ENCODE measurements around the gene MIA. TPM values are rescaled to one million over a fixed set of nuclear protein-coding genes. Genes with fewer than 3 reads are reported as not detected.
"Not testable (repeated sequence)": the region's sequence is repeated elsewhere in the genome, so short reads cannot be mapped to it uniquely, and the experiment has no call there.

MIA gene
- total RNA-seq, 1 experiment from 2014 or later = not detected

DNA sequence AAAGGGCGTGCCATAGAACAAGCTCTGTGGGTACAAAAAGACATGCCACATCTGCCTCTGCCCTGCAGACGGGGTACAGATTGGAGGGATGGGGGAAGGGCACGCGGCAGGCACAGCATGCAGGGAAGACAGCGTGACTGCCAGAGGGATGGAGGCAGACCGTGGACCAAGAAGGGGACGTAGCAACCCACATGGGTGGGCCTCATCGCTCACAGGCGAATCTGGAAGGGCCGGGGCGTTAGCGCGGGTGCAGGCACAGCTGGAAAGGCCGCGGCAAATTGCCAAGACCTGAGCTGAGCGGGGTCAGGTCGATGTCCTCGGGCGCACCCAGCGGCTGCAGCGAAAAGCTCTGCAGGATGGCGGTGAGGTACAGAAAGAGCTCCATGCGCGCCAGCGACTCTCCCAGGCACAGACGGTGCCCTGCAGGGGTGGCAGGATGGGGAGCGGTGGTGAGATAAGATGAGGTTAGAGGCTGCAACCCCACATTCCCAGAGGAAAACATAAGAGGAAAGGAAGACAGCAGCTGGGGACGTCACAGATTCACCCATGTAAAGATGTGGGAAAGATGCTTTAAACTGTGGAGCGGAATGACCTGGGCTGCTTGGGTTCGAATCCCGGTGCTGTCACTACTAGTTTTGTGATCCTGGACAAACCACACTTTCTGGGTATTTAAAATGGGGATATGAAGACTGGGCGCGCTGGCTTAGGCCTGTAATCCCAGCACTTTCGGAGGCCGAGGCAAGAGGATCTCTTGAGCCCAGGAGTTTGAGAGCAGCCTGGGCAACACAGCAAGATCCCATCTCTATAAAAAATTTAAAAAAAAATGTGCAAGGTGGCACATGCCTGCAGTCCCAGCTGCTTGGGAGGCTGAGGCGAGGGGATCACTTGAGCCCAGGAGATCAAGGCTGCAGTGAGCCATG lies 43.4 kb downstream of the MIA start:
- DNase-seq (ENCODE audit: low spot score) = not testable (repeated sequence)

DNA sequence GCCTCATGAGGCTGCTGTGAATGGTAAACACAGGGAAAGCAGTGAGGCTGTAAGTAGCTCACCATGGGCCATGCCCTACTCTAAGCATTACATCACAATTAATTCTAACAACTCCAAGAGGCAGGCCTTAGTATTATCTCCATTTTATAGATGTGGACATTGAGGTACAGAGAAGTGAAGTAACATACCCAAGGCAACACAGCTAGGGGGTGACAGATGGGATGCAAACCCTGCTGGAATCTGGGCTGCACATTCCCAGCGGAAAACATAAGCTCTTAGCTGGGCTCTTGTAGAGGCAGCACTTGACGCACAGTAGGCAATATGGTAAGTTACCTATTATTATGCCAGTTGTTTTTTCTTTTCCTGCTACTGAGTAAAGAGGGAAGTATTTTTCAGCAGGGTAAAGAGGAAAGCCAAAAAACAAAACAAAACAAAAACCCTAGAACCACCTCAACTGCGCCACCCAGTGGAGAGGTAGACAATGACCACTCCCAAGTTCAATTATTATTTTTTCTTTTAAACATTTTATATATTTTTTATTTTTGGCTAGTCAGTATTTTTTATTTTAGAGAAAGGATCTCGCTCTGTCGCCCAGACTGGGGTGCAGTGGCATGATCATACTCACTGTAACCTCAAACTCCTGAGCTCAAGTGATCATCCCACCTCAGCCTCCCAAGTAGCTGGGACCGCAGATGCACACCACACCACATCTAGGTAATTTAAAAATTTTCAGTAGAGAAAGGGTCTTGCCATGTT lies 44.3 kb downstream of the MIA start:
- peak; percentile 37 for DNase-seq (ENCODE audit: low spot score)

DNA sequence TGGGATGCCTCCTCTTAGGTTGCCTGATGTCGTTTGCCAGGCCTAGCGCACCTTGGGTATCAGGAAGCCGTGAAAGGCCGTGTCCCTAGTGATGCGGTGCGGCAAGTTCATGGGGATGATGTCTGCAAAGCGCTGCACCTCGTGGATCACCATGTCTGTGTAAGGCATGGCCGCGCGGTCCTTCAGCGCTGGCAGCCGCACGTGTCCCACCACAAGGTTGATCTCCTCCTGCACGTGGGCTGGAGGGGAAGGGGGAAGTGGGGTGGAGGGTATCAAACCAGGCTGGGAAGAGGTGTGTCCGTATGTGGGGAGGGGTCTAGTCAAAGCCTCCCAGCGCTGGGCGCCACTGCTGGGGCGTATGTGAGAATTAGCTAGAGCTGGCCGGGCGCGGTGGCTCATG lies 46.8 kb downstream of the MIA start:
- DNase-seq (ENCODE audit: low spot score) = no peak

DNA sequence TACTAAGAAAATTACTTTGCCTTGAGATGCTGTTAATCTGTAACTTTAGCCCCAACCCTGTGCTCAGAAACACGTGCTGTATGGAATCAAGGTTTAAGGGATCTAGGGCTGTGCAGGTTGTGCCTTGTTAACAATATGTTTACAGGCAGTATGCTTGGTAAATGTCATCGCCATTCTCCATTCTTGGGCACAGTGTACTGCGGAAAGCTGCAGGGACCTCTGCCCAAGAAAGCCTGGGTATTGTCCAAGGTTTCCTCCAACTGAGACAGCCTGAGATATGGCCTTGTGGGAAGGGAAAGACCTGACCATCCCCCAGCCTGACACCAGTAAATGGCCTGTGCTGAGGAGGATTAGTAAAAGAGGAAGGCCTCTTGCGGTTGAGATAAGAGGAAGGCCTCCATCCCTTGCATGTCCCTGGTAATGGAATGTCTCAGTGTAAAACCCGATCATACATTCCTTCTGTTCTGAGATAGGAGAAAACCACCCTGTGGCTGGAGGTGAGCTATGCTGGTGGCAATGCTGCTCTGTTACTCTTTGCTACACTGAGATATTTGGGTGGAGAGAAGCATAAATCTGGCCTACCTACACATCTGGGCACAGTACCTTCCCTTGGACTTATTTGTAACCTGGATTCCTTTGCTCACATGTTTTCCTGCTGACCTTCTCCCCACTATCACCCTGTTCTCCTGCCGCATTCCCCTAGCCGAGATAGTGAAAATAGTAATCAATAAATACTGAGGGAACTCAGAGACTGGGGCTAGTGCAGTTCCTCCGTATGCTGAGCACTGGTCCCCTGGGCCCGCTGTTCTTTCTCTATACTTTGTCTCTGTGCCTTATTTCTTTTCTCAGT lies 47.6 kb downstream of the MIA start:
- DNase-seq (ENCODE audit: low spot score) = peak; percentile 81

DNA sequence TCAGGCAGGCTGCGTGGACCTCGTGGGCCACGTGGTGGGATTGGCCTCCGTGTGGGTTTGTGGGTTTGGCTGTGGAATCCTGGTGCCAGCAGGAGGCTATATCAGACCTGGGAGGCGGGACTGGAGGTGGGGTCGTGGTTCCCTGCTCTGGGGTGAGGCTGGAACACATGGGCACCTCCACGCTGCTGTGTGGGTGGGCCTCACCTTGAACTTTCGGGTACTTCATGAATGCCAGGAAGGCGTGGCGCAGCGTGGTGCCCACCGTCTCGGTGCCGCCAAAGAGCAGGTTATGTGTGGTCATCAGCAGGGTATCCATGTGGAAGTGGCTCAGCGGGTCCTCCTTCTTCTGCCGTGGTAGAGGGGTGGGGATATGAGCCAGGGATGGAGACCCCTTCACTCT lies 49.6 kb downstream of the MIA start:
- DNase-seq (ENCODE audit: low spot score) = not testable (repeated sequence)

DNA sequence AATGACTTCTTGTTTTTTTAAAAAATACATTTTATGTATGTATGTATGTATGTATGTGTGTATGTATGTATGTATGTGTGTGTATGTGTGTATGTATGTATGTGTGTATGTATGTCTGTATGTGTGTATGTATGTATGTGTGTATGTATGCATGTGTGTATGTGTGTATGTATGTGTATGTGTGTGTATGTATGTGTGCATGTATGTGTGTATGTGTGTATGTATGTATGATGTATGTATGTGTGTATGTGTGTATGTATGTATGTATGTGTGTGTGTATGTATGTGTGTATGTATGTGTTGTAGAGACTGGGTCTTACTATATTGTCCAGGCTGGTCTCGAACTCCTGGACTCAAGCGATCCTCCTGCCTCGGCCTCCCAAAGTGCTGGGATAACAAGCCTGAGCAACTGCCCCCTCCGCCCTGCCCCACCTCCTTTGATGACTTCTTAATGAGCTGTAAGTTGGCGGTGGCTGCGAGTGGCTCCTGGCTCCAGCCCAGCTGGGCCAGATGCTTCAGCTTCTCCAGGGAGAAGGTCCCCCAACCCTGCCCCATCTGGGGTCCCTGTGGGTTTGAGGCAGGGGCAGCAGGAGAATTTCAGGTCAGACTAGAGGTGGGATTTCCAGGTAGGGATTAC lies 50.3 kb downstream of the MIA start:
- DNase-seq (ENCODE audit: low spot score) = not testable (repeated sequence)

DNA sequence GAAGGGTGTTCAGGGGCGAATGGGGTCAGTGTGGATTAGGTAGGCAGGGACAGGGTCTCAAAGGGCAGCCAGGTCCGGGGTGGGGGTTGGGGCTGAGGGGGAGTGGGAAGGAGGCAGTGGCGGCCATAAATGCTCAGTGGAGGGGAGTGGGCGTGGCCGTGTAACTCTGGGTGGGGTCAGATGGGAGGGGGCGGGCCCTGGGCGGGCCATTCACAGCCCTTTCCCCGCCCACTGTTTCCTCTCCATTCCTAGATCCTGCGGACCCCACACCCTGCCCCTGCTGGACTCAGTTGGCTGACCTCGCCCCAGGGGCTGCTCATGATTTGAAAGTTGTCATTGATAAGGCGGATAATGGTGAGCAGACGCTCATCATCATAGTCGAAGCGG lies 51.0 kb downstream of the MIA start:
- not testable (repeated sequence) for DNase-seq (ENCODE audit: low spot score)

DNA sequence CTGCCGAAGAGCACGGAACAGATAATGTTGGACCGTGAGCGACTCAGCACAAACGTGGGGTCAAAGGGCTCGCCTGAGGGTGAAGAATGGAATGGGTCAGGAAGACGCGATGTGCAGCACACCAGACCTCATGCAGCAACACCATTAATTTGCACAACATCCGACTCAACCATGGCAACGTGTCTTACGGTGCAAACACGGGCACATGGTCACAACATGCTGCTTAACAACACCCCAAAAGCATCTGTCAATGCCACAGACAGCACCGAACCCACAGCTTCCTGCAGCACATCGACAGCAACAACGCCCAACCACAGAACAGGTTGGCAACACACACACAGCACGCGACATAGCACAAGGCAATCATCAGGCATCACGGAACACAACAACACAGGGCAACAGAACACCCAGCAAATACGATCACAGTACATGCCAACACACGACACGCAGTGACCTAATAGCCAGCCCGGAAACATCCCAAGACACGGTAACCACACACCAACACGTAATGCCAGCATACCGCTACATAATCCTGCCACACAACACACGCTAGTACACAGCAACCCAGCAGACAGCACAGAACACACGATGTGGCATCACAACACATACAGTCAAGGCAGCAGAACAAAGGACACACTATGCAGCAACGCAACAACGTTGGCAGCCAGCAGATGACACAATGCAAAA lies 51.5 kb downstream of the MIA start:
- not testable (repeated sequence) for DNase-seq (ENCODE audit: low spot score)

Other genes with a start within 250 kb of the MIA start
- gene SHKBP1, start 198.6 kb upstream of the MIA start, total RNA-seq (2014; rRNA removed; shearing (Covaris generic)) = 43.8 and 70.2 TPM in 2 replicates
- 10.8 and 13.9 TPM in 2 replicates for gene LTBP4, start 174.2 kb upstream of the MIA start, total RNA-seq (2014; rRNA removed; shearing (Covaris generic))
- gene NUMBL, start 84.9 kb upstream of the MIA start, total RNA-seq (2014; rRNA removed; shearing (Covaris generic)) = 23.7 and 32.7 TPM in 2 replicates
- gene COQ8B, start 58.6 kb upstream of the MIA start, total RNA-seq (2014; rRNA removed; shearing (Covaris generic)) = 35.2 and 51.5 TPM in 2 replicates
- gene ITPKC, start 58.4 kb upstream of the MIA start, total RNA-seq (2014; rRNA removed; shearing (Covaris generic)) = 7.7 and 9.2 TPM in 2 replicates
- gene ACTMAP, start 25.0 kb upstream of the MIA start, total RNA-seq (2014; rRNA removed; shearing (Covaris generic)) = 0.62 and 1.7 TPM in 2 replicates
- gene SNRPA, start 24.3 kb upstream of the MIA start, total RNA-seq (2014; rRNA removed; shearing (Covaris generic)) = 64.7 and 87.9 TPM in 2 replicates
- 10.3 and 19.9 TPM in 2 replicates for gene RAB4B, start 2.7 kb downstream of the MIA start, total RNA-seq (2014; rRNA removed; shearing (Covaris generic))
- 80.0 and 123 TPM in 2 replicates for gene EGLN2, start 23.7 kb downstream of the MIA start, total RNA-seq (2014; rRNA removed; shearing (Covaris generic))
- not detected in 2 replicates for gene CYP2A6, start 74.9 kb downstream of the MIA start, total RNA-seq (2014; rRNA removed; shearing (Covaris generic))
- not detected in 2 replicates for gene CYP2A7, start 106.7 kb downstream of the MIA start, total RNA-seq (2014; rRNA removed; shearing (Covaris generic))
- not detected in 2 replicates for gene CYP2B6, start 215.8 kb downstream of the MIA start, total RNA-seq (2014; rRNA removed; shearing (Covaris generic))

All from A172 (cell line).